ENCODE measurements around the gene RABEP1.
"Not testable (repeated sequence)": the region's sequence is repeated elsewhere in the genome, so short reads cannot be mapped to it uniquely, and the experiment has no call there.

Gene RABEP1

GRCh38 chr17:5419356-5419958, 137.4 kb downstream of the RABEP1 start, which contains the start of gene NUP88:
NUP88 (minus strand) TSS chr17:5419662; CDS start chr17:5419650, 12 bp downstream.
- DNase-seq (ENCODE audit: low read depth in 4 of 4, low spot score in 1 of 4), result peak; percentile 82 to 97 (median 91)

GRCh38 chr17:5419959-5420653, 138.0 kb downstream of the RABEP1 start, which contains the start of gene RPAIN:
RPAIN (plus strand) TSS chr17:5420182; CDS start chr17:5420211, 29 bp downstream.
- DNase-seq (ENCODE audit: low read depth in 4 of 4, low spot score in 1 of 4), result peak; percentile 63 to 84 (median 74)

- DNase-seq (ENCODE audit: low read depth in 4 of 4, low spot score in 1 of 4), result no peak
Observed at GRCh38 chr17:5422505-5422904, 140.4 kb downstream of the RABEP1 start.

GRCh38 chr17:5424909-5425308, 142.8 kb downstream of the RABEP1 start:
- no peak for DNase-seq (ENCODE audit: low read depth in 4 of 4, low spot score in 1 of 4)

- no peak for DNase-seq (ENCODE audit: low read depth in 4 of 4, low spot score in 1 of 4)
Observed at GRCh38 chr17:5425826-5426225, 143.7 kb downstream of the RABEP1 start.

- no peak for DNase-seq (ENCODE audit: low read depth in 4 of 4, low spot score in 1 of 4)
Observed at GRCh38 chr17:5429191-5429887, 147.3 kb downstream of the RABEP1 start.

GRCh38 chr17:5430413-5430999, 148.4 kb downstream of the RABEP1 start:
- no peak for DNase-seq (ENCODE audit: low read depth in 4 of 4, low spot score in 1 of 4)

- DNase-seq (ENCODE audit: low read depth in 4 of 4, low spot score in 1 of 4), result not testable (repeated sequence)
Observed at GRCh38 chr17:5431234-5431633, 149.2 kb downstream of the RABEP1 start.

GRCh38 chr17:5431949-5432556, 150.0 kb downstream of the RABEP1 start:
- no peak for DNase-seq (ENCODE audit: low read depth in 4 of 4, low spot score in 1 of 4)

GRCh38 chr17:5434984-5435383, 152.9 kb downstream of the RABEP1 start:
- DNase-seq (ENCODE audit: low read depth in 4 of 4, low spot score in 1 of 4), result no peak
